NCI-H1930 (cell line): ENCODE results near the gene CEP72.
"Not testable (repeated sequence)": the region's sequence is repeated elsewhere in the genome, so short reads cannot be mapped to it uniquely, and the experiment has no call there.

Source experiments
- DNase-seq, 2 experiments: peaks; one replicate each; lab custom pipeline; 2025; lab: John Stamatoyannopoulos, UW

CEP72 gene

DNA sequence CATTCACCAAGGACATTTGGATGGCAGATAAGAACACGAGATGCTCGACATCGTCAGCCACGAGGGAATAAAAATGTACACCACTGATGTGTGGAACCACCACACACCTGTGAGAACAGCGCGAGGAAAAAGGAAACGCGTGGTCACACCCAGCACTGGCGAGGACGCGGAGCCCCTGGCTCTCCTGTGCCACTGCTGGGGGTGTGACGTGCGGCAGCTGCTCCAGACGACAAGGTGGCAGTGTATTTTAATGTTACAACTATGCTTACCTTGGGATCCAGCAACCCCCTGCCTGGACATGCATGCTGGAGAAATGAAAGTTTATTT lies 13.6 kb upstream of the CEP72 start:
- no peak for DNase-seq

DNA sequence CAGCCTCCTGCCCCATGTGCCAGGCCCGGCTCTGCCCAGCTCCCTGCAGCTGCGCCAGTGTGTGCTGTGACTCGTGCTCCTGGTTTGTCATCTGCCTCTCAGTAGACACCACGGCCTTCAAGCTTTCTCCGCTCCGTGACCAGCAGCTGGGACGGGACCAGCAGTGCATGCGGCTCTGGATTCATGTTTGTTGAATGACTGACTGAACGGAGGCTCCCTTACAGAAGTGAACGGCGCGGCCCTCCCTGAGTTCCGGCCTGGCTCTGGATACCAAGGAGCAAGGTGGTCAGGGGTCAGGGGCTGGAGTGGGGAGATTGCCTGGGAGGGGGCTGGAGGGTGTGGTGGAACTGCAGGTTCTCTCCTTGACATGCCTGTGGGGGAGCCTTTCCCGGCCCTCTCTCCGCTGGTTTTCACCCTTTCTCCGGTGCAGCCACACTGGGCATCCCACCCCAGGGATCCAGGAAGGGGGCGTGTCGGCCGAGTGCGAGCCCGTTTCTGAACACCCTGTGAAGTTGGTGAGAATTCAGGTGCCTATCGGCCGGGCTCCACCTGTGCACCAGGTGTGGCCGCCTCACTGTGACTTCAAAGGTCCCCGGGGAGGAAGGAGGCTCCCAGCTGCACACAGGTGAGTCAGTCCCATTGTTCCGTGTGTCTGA lies 11.1 kb upstream of the CEP72 start:
- DNase-seq = no peak

DNA sequence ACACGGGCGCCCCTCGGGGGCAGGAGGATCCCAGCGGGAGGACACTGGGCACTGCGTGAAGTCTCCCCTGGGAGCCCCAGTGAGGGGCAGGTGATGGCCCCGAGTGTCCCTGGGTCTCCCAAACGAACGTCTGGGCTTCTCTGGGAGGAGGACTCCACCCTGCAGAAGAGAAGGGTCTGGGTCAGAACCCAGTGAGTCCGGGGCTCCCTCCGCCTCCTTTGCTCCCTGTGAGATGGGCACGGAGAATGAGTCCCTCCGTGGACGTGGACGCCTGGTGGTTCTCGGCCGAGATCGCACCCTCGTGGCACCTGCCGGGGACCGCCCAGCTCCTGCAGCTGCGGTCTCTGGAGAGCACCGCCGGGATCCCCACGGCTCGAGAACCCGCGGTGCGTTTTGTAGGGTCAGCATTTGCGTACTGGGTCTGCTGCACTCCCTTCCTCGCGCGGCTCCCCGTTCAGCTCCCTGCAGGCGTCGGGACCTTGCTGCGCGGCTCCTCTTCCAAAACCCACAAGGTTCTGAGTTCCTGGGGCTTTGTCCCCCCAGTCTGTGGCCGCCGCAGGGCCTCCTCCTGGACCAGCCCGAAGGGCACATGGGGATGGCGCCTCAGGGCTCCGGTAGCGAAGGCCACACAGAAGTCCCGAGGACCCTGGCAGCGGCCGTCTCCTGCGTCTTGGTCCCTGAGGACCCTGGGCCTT lies 10.2 kb upstream of the CEP72 start:
- DNase-seq = no peak

DNA sequence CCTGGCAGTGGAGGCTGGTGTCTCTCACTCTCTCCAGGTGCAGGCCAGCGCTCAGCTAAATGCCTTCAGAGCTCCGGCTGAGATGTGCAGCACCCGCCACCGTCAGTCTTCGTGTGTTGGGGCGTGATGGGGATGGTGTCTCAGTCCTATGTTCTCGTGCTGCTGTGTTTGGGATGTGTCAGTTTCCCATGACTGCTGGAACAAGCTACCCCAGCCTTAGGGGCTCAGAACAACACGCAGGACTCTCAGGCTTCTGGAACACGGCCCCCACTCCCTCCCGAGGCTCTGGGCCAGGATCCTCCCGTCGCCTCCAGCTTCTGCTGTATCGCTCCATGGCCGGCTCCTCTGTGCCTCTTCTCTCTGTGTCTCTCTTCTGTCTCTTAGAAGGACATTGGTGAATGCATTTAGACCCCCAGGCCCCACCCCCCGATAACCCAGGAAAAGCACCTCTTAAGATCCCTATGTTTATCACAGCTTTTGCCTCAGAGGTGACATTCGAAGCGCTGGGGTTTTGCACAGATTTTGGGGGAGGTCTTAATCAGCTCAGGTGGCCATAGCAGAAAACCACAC lies 9.6 kb upstream of the CEP72 start:
- no peak for DNase-seq

DNA sequence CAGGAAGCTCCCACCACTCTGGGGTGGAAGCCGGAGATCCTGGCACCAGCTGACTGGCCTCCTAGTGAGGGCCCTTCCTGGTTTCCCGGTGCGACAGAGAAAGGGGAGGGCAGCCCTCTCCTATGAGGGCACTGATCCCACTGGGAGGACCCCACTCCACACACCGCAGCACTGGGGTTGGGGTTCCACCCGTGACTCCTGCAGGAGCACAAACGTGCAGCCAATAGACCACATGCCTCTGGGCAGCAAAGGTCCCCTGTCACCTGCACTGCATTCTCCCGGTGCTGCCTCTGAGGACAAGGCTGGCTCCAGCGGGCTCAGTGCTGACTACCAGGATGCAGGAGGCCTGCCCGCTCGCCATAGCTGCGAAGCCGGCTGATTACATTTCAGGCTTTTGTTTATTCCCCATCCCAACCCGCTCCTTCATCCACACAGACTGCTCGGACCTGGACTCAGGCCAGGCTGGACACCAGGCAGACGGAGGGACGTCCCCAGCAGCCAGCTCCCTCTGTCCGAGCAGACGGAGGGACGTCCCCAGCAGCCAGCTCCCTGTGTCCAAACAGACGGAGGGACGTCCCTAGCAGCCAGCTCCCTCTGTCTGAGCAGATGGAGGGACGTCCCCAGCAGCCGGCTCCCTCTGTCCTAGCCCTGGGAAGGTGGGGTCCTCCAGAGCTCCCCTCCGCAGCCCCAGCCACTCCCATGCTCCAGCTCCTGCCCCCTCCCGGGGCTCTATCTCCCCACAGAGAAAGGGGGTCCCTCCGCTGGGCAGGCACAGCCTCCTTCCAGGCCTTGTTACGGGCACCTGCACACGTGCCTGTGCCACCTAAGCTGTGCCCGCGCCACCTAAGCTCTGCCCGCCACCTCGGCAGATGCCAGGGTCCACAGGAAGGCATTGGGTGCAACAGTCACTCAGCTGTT lies 8.8 kb upstream of the CEP72 start:
- no peak for DNase-seq

DNA sequence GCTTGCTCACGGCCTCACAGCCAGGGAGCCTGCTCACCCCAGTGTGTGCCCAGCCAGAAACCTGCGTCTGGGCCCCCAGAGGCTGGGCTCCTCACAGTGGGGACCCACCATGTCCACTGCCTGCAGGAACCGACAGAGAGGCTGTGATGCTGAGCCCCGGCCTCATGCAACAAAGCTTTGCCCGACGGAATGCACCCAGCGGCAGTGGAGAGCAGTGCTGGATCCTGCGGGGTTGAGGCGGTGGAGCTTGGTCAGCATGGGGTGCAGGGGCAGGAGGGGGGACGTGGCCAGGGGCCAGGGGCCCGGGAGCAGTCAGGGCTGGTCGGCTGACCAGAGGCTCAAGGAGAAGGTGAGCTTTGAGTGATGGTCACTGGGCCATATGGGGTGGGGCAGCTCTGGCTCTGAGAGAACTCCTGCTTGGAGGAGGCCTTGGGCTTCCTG lies 7.7 kb upstream of the CEP72 start:
- DNase-seq = no peak

DNA sequence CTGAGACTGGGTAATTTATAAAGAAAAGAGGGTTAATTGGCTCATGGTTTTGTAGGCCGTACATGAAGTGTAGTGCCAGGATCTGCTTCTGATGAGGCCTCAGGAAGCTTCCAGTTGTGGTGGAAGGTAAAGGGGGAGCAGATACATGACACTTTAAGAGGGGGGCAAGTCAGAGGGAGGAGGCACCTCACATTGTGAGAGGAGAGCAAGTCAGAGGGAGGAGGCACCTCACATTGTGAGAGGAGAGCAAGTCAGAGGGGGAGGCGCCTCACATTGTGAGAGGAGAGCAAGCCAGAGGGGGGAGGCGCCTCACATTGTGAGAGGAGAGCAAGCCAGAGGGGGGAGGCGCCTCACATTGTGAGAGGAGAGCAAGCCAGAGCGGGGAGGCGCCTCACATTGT lies 7.0 kb upstream of the CEP72 start:
- not testable (repeated sequence) for DNase-seq

DNA sequence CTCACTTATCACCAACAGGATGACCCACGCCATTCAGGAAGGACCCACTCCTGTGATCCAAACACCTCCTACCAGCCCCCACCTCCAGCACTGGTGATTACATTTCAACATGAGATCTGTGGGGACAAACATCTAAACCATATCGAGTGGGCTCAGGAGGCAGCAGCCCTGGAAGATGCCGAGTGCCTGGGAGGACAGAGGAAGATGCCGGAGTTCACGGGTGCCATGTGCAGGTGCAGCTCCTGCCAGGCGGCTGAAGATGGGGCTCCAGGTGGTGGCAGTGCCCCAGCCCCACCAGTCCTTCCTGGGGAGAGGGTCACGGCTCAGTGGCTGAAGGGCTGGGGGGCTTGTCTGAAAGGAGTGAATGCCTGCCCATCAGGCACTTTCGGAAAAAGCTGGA lies 6.1 kb upstream of the CEP72 start:
- no peak for DNase-seq

DNA sequence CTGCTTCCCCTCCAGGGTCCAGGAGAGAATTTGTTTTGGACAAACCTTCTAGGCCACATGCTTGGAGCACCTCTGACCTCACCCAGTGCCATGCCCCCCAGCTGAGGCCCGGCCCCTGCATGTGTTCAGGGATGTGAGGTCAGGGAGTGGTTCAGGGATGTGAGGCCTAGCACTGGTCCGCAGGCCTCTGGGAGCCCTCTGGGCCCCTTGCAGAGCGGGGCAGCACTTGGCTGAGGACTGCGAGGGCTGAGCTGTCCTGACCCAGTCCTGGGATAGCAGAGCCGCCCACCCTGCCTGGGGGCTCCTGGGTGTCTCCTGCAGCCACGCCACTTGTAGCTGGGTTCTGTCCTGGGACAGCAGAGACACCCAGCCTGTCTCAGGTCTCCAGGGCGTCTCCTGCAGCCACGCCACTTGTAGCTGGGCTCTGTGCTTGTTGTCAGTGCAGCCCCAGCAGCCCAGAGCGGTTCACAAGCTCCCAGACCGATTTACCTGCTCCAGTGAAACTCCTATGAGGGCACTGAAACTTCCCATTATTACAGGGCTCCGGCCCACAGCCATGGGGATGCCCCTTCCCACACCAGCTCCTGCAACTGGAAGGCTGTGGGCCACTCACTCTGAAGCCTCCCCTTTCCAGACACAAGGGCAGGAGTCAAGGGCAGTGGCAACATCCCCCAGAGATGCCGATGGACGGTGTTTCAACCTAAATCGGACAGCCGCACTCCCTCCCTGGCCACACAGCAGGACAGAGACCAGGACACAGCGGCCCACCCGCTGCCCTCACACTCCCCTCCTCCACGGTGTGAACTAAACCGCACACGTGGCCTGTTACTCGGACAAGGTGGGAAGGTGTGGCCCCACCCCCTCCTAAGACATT lies 5.4 kb upstream of the CEP72 start:
- DNase-seq = no peak

DNA sequence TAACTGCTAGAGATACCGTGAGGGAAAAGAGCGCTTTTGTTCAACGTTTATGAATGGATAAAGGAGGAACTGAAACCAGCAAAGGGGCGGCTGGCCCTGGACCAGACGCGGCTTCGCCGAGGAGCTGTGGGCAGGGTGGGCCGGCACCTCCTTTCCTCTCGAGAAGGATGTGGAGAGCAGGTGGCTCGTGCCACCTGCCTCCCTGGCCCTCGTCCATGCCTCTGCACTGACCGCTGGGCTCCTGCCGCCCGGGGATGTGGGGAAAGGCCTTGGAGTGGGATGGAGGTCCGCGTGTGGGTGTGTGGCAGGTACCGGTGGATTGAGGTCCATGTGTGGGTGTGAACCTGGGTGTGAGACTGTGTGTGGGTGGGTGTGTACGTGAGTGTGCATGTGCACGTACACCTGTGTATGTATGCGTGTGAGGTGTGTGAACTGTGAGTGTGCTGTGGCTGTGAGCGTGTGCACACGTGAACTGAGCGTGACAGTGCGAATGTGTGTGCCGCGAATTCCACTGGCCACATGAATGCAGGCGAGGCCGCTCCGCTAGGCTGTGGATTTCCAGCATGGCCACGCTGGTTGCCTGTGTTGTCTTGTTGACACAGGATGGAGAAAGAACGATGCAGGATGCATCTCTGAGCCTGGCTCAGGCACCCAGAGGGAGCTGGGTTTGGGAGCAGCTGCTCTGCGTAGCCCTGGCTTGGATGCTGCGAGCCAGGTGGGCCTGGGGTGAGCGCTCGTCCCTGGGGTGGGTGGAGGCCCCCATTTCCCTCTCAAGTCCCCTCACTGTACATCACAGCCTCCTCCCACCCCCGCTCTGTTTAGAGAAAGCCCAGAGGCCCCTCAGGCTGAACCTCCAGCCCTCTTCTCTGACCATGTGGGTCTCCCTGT lies 4.4 kb upstream of the CEP72 start:
- DNase-seq = no peak

DNA sequence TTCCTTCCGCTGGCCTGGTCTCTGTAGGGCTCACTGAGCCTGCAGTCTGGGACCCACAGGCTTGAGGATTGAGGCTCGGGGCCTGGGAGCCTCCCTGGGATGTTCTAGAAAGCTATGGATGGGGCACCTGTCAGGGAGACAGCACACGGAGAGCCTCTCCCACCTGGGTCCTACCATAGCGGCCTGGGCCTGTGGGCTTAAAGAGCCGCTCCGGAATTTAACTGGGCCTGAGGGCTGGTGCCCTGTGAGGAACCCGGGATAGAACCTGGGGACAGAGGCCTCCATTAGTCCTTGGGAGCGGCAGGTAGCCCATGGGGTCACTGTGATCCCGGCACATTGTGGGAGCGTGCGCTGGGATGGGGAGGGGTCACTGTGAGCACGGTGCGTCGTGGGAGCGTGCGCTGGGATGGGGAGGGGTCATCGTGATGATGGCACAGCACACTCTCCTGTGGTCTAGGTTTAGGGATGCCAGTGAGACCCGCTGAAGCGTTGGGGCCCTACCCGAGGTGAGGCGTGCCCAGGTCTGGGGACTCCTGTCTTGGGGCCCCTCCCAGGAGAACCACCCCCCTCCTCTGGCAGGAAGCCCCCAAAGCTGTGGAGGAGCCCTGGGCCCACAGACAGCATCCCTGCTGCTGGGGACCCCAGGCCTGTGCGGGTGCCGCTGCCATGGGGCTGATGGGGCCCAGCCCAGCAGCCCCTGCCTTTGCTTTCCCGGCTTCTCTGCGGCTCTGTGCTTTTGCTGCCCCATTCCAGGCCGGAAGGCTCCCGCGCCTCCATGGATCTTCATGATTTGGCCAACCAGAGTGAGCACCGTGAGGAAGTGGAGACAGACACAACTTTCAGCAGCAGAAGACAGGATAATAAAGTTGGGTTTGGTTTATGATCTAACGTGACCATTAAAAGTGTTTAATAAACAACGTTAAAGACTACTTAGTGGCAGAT lies 3.4 kb upstream of the CEP72 start:
- DNase-seq = no peak

DNA sequence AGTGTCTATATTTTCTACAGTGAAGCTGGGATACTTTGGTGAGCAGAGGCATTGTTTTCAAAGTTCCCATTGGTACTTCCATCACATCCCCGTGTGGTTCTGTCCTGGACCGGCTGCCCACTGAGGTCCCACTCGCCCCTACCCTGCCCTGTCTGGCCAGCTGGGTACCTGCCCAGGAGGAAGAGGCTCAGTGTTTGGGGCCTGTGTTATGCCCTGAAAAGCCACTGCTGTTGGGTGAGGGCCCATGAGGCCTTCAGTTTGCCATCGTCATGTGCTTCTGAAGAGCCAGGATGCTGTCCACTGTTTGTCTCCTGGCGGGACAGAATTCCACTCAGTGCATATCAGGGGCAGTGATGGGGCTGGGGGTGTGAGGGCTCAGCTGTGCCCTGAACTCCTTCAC lies 2.6 kb upstream of the CEP72 start:
- no peak for DNase-seq

DNA sequence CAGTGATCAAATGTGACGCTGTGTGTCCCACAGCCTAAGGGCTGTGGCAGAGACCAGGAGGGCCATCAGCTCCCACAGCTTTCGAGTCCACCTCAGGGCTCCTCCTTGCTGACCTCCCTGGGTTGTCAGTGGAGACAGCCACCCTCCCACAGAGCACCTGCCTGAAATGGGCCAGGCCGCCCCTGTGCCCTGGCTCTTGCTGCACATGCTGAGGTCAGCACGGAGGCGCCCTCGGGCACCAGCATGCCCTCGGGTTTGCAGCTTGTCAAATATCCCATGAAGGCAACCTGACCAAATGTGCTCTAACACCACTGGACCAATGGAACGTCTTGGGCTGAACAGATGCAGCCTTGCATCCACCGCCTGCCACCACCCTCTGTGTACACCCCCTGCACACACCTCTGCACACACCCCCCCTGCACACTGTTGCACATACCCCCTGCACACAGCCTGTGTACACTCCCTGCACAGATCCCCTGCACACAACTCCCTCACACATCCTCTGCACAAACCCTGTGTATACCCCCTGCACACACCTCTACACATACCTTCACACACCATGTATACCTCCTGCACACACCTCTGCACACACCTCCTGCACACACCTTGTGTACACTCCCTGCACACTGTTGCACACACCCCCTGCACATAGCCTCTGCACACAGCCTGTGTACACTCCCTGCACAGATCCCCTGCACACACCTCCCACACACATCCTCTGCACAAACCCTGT lies 2.0 kb upstream of the CEP72 start:
- no peak for DNase-seq

DNA sequence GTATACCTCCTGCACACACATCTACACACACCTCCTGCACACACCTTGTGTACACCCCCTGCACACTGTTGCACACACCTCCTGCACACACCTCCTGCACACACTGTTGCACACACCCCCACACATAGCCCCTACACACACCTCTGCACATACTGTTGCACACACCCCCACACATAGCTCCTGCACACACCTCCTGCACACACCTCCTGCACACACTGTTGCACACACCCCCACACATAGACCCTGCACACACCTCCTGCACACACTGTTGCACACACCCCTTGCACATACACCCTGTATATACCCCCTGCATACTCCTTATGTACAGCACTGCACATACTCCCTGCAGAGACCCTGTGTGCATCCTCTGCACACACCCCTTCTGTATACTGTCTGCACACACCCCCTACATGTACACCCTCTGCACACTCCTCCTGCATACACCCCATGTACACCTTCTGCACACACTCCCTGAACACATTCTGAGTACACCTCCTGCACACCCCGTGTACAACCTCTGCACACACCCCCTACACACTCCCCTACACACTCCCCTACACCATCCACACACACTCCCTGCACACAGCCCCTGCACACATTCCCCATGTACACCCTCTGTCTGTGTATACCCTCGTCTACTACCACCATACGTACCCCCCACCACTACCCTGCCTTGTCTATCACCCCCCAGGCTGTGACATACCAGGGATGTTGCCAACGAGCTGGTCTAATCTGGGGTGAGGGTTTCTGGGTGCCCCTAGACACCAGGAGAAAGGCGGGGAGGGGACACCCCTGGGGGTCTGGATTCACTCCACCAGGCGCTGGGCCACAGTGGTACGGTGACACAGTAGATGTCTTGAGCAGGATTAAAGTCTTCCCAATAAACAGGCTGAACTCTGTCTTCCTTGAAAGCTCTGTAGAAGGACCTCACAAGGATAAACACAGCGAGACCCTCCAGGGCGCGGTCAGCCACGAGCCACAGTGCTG lies 1.1 kb upstream of the CEP72 start:
- no peak for DNase-seq

DNA sequence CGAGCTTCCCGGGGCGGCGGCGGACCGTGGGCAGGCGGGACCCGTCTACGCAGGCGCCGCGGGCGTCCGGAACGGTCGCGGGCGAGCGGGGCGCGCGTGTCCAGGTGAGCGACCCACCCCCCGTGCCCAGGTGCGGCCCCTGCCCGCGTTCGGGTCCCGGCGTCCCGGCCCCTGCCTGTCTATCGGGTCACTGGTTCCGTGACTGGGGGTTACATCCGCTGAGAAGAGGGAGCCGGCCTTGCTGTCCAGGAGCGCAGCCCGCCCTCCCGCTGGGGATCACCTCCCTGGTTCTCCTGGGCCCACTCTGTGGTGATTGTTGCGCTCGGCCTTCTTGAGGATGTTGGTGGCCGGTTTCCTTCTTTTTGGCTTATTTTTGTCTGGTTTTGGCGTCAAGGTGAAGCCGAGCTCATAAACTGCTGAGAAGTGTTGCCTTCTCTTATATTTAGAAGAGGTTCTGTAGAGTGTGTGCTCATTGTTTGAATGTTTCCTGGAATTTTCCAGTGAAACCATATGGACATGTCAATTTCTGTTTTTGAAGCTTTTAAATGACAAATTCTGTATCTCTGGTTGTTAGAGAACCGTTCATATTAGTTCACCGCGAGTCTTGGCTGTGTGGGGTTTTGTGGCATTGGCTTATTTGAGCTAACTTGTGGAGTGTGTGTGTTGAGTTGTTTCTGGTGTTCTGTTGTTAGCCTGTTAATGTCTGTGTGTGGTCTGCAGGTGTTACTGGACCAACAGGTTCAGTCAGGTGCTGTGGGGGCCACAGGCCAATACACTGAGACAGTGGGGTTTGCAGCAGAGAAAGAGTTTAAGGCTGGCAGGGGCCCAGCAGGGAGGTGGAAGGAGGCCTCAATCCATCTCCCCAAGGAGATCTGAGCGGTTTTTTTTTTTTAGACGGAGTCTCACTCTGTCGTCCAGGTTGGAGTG lies 621 bp downstream of the CEP72 start:
- peak in 1 of 2 experiments; percentile 15 for DNase-seq

DNA sequence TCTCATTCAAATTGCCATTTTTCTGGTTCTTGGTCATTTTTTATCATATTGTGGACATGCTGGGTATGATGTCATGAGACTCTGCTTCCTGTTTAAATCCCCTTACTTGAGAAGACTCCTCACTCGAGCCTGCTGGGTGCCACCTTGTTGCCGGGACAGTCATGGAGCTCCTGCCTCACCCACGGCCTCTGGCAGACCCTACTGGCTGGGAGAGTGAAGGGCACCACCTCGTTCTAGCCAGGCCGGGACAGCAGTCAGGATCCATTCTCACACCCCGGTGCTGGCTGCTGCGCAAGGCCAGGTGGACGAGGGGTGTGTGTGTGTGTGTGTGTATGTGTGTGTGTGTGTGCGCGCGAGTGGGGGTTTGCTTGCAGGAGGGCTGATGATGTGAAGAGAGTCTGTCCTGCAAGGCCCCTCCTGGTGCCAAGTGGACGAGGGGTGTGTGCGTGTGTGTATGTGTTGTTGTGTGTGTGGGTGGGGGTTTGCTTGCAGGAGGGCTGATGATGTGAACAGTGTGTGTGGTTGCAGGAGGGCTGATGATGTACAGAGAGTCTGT lies 4.4 kb downstream of the CEP72 start:
- no peak for DNase-seq
